ENCODE results near the gene WDR4. TPM values are rescaled to one million over a fixed set of nuclear protein-coding genes. Genes with fewer than 3 reads are reported as not detected.

WDR4 gene
- total RNA-seq, 4 donors from 2014 or later, result 12.8 to 51.2 (median 26.3) TPM

- H3K9me3 ChIP-seq, result no peaks in the 10 kb centered on the region
- no peaks in the 10 kb centered on the region for H3K27me3 ChIP-seq
- H3K36me3 ChIP-seq, result peaks cover 0 to 72% (median 0%) of the 10 kb centered on the region in 3 donors
- peaks cover 0 to 3% (median under 1%) of the 10 kb centered on the region in 4 donors for H3K4me1 ChIP-seq
- no peak for DNase-seq
- H3K27ac ChIP-seq, result no peak overlapping the region
- no peak overlapping the region for H3K4me3 ChIP-seq
- no peak for TF ChIP-seq CTCF (IDR thresholded peaks at IDR 0.05)
- no peak for TF ChIP-seq POLR2A (IDR thresholded peaks at IDR 0.05)
Observed at GRCh38 chr21:42873096-42873495, 6.2 kb downstream of the WDR4 start.

GRCh38 chr21:42868196-42868595 is 11.1 kb downstream of the WDR4 start:
- H3K27me3 ChIP-seq, result no peaks in the 10 kb centered on the region
- no peaks in the 10 kb centered on the region for H3K4me1 ChIP-seq
- H3K9me3 ChIP-seq, result no peaks in the 10 kb centered on the region
- peaks cover 0 to 47% (median 0%) of the 10 kb centered on the region in 3 donors for H3K36me3 ChIP-seq
- TF ChIP-seq POLR2A (IDR thresholded peaks at IDR 0.05) (no peak), CTCF (IDR thresholded peaks at IDR 0.05) (no peak)
- no peak for DNase-seq
- H3K27ac ChIP-seq, result no peak overlapping the region
- no peak overlapping the region for H3K4me3 ChIP-seq

- no peak for TF ChIP-seq CTCF (IDR thresholded peaks at IDR 0.05)
- TF ChIP-seq POLR2A (IDR thresholded peaks at IDR 0.05), result no peak
- Histone ChIP-seq H3K9me3 (no peaks in the 10 kb centered on the region), H3K36me3 (peaks cover 0 to 45% (median 0%) of the 10 kb centered on the region in 3 donors), H3K27me3 (no peaks in the 10 kb centered on the region), H3K4me1 (no peaks in the 10 kb centered on the region), H3K4me3 (no peak overlapping the region), H3K27ac (no peak overlapping the region)
- no peak for DNase-seq
Observed at GRCh38 chr21:42865776-42866160, 13.6 kb downstream of the WDR4 start.

GRCh38 chr21:42864815-42865775 is 14.2 kb downstream of the WDR4 start:
- Histone ChIP-seq H3K4me3 (no peak overlapping the region), H3K9me3 (no peaks in the 10 kb centered on the region), H3K27ac (no peak overlapping the region), H3K4me1 (no peaks in the 10 kb centered on the region), H3K27me3 (no peaks in the 10 kb centered on the region), H3K36me3 (peaks cover 0 to 45% (median 0%) of the 10 kb centered on the region in 3 donors)
- TF ChIP-seq CTCF (IDR thresholded peaks at IDR 0.05), result no peak
- no peak for TF ChIP-seq POLR2A (IDR thresholded peaks at IDR 0.05)
- no peak for DNase-seq

DNA sequence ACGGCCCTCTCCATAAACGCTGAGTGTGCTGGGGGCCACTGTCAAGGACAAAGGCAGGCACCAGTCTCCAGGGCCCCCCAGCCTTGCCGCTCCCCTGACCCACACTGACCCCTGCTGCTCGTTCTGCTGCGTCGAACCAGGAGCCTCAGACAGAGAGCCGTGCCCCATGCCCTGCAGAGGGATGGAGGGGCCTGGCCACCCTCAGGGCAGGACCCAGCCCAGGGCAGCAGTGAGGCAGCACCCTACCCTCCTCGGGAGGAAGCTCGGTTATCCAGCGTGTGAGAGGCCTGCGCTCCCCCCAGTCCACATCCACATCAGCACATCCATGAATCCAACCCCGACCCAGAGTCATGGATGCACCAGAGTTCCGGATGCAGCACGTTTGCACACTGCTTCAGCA is 15.1 kb downstream of the WDR4 start:
- no peaks in the 10 kb centered on the region for H3K9me3 ChIP-seq
- H3K27me3 ChIP-seq, result no peaks in the 10 kb centered on the region
- H3K27ac ChIP-seq, result no peak overlapping the region
- H3K36me3 ChIP-seq, result peaks cover 0 to 49% (median 0%) of the 10 kb centered on the region in 3 donors
- no peak overlapping the region for H3K4me3 ChIP-seq
- no peaks in the 10 kb centered on the region for H3K4me1 ChIP-seq
- TF ChIP-seq CTCF (IDR thresholded peaks at IDR 0.05) (no peak), POLR2A (IDR thresholded peaks at IDR 0.05) (no peak)
- DNase-seq, result no peak
